Esophagus muscularis mucosa (tissue), 4 donors: ENCODE results near the gene STEEP1. TPM values are rescaled to one million over a fixed set of nuclear protein-coding genes. Genes with fewer than 3 reads are reported as not detected.

Experiments used
- DNase-seq: peaks from one replicate; pipeline ENCODE4 v3.0.0-alpha.2; 2017; ENCODE audit errors: extremely low spot score
- H3K27ac ChIP-seq, 4 donors: fragments of 200-600 bp; sonication (generic); replicated peaks in 1 of 4; 1 replicate in 3 of 4; 2 replicates in 1 of 4; pipeline ENCODE4 v1.5.1; 2016 to 2019; ENCODE audit warnings: mild to moderate bottlenecking in 1 of 4
- H3K27me3 ChIP-seq, 4 donors: fragments of 200-600 bp; sonication (generic); one replicate each; pipeline versions ENCODE4 v1.5.1 to v1.6.0; 2016 to 2019
- H3K36me3 ChIP-seq, 4 donors: fragments of 200-600 bp; sonication (generic); one replicate each; pipeline ENCODE4 v1.5.1; 2016 to 2019
- H3K4me1 ChIP-seq, 4 donors: fragments of 200-600 bp; sonication (generic); one replicate each; pipeline ENCODE4 v1.5.1; 2016 to 2019
- H3K4me3 ChIP-seq, 4 donors: fragments of 200-600 bp; sonication (generic); 1 replicate in 2 of 4; 2 replicates in 2 of 4; pipeline ENCODE4 v1.5.1; 2016 to 2019; ENCODE audit warnings: mild to moderate bottlenecking in 4 of 4, moderate library complexity in 1 of 4
- H3K9me3 ChIP-seq, 4 donors: fragments of 200-600 bp; sonication (generic); 1 replicate in 3 of 4; 2 replicates in 1 of 4; pipeline ENCODE4 v1.5.1; 2016 to 2019
- CTCF ChIP-seq, 3 experiments: fragments of 200-600 bp in 2 of 3; fragments of 450-650 bp in 1 of 3; sonication (generic) in 2 of 3; IDR thresholded peaks; one replicate each; pipeline ENCODE4 v1.5.1; 2017 to 2019; ENCODE audit warnings: antibody characterized with exemption in 3 of 3, mild to moderate bottlenecking in 2 of 3, moderate library complexity in 1 of 3
- EP300 ChIP-seq: sonication (generic); formaldehyde crosslinking; IDR thresholded peaks from one replicate; pipeline ENCODE4 v1.6.1; 2017; ENCODE audit warnings: antibody characterized with exemption
- POLR2A ChIP-seq: fragments of 450-650 bp; IDR thresholded peaks from one replicate; pipeline ENCODE4 v1.6.1; 2017; ENCODE audit warnings: antibody characterized with exemption, moderate library complexity, mild to moderate bottlenecking, low read depth
- POLR2AphosphoS5 ChIP-seq, 2 donors: sonication (generic); formaldehyde crosslinking; IDR thresholded peaks; one replicate each; pipeline ENCODE4 v1.6.1; 2017; ENCODE audit warnings: antibody characterized with exemption in 2 of 2
- WGBS: methylation state at CpG from one replicate; pipeline ENCODE4 v1.1.5; 2018; 5-methylcytosine and 5-hydroxymethylcytosine counted together
- intact Hi-C: fragments of 100-400 bp; cut with DNase I; formaldehyde crosslinking; loops from one replicate; pipeline ENCODE4 v1.15.1; 2023
- total RNA-seq, 4 donors: library from RNA; depleted of rRNA; stranded (reverse); fragments of >200 nt; gene quantifications; one replicate each; pipeline versions ENCODE4 v1.1.0 to v1.2.1, GENCODE V29; 2016

Gene STEEP1
- total RNA-seq, 4 donors from 2014 or later, result 18.1 to 24.7 (median 20.6) TPM

DNA sequence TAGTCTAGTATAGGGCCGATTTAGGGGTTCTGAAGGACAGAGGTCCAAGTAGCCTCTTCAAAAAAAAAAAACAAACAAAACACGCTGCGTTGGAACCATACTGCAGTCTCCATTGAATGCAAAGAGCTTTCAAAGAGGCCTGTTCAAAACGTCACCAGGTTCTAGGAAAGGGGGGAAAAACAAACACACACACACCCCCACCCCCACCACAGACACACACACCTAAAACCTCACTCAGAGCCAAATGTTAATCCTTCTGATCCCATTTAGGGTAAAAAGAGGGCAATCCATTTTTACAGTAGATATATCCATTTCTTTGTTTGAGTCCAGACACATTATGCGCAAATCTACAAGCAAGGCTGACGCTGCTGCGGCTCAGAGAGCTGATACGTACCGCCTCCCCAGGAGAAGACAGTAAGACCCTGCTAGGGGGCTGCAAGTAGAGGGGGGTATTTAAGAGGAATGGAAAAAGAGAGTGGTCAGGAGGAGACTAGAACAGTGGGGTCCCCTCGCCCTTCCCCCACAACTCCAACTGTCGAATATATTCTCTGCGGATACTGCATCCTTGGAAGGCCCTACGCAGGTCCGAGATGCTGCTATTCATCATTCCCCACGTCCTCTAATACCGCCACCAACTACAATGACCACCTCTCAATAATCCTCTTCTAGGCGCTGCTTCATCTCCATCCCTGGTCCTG, 39.7 kb upstream of the STEEP1 start:
- Histone ChIP-seq H3K36me3 (peaks cover 0 to 6% (median 0%) of the 10 kb centered on the region in 4 donors), H3K27ac (peak overlapping the region; percentile 87 to 89 (median 88)), H3K9me3 (no peaks in the 10 kb centered on the region), H3K4me3 (peak overlapping the region; percentile 66 to 73 (median 70)), H3K27me3 (no peaks in the 10 kb centered on the region), H3K4me1 (peaks cover 0 to 15% (median 5%) of the 10 kb centered on the region in 4 donors)
- TF ChIP-seq EP300 (no peak), CTCF (IDR thresholded peaks at IDR 0.05) (no peak), POLR2AphosphoS5 (IDR thresholded peaks at IDR 0.05) (no peak), POLR2A (no peak)
- intact Hi-C loops, result loop anchor here (10.0 kb wide), 1 partner anchor 90 kb away; no protein-coding TSS in a partner anchor
- no peak for DNase-seq
- WGBS, result 36% methylated on average over 17 of the region's 17 CpGs

DNA sequence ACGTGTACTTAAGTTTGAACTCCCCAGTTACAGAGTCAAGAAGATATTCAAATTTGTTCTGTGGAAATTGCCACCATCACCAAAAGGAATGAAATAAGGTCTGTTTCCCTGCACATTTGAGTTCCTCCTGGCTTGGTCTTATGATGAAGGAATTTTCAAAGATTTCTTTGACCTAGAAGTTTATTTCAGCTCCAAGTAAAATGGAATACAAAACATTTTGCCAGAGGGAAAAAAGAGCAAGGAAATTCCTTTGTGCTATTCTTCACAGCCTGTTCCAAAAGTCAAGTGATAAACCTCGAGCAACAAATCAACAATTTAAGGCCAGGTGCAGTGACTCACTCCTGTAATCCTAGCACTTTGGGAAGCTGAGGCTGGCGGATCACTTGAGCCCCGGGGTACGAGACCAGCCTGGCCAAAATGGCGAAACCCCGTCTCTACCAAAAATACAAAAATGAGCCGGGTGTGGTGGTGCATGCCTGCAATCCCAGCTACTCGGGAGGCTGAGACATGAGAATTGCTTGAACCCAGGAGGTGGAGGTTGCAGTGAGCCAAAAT, 37.6 kb upstream of the STEEP1 start:
- Histone ChIP-seq H3K4me1 (peaks cover 0 to 15% (median 5%) of the 10 kb centered on the region in 4 donors), H3K27me3 (no peaks in the 10 kb centered on the region), H3K36me3 (peaks cover 0 to 6% (median 0%) of the 10 kb centered on the region in 4 donors), H3K4me3 (no peak overlapping the region), H3K9me3 (no peaks in the 10 kb centered on the region), H3K27ac (no peak overlapping the region)
- intact Hi-C loops, result loop anchor here (10.0 kb wide), 1 partner anchor 88 kb away; no protein-coding TSS in a partner anchor
- WGBS, result 75% methylated on average over 9 of the region's 9 CpGs
- no peak for DNase-seq
- TF ChIP-seq EP300 (no peak), CTCF (IDR thresholded peaks at IDR 0.05) (no peak), POLR2A (no peak)

- no peaks in the 10 kb centered on the region for H3K27me3 ChIP-seq
- TF ChIP-seq POLR2A (no peak), CTCF (IDR thresholded peaks at IDR 0.05) (no peak), EP300 (no peak), POLR2AphosphoS5 (IDR thresholded peaks at IDR 0.05) (no peak)
- H3K4me3 ChIP-seq, result no peak overlapping the region
- H3K27ac ChIP-seq, result no peak overlapping the region
- whole genome bisulfite sequencing, result 94% methylated on average over 5 of the region's 5 CpGs
- H3K36me3 ChIP-seq, result peaks cover 0 to 23% (median 13%) of the 10 kb centered on the region in 4 donors
- no peaks in the 10 kb centered on the region for H3K9me3 ChIP-seq
- no peak for DNase-seq
- intact Hi-C loops, result no loop called here
- H3K4me1 ChIP-seq, result no peaks in the 10 kb centered on the region
Measured at GRCh38 chrX:119589810-119590209, 24.6 kb upstream of the STEEP1 start.

- Histone ChIP-seq H3K4me3 (no peak overlapping the region), H3K9me3 (no peaks in the 10 kb centered on the region), H3K36me3 (peaks cover 0 to 3% (median 0%) of the 10 kb centered on the region in 4 donors), H3K27me3 (no peaks in the 10 kb centered on the region), H3K27ac (peak overlapping the region in 1 of 4 donors; percentile 20), H3K4me1 (peaks cover 4 to 12% (median 9%) of the 10 kb centered on the region in 4 donors)
- no peak for DNase-seq
- intact Hi-C loops, result no loop called here
- no peak for TF ChIP-seq POLR2A
- TF ChIP-seq EP300, result no peak
- no peak for TF ChIP-seq POLR2AphosphoS5 (IDR thresholded peaks at IDR 0.05)
- no peak for TF ChIP-seq CTCF (IDR thresholded peaks at IDR 0.05)
- WGBS, result 37% methylated on average over 2 of the region's 2 CpGs
Measured at GRCh38 chrX:119583431-119584059, 18.3 kb upstream of the STEEP1 start.
